SH-SY5Y (cell line): ENCODE data around the gene SCYGR8.

Experiments used
- GATA2 ChIP-seq: IDR thresholded peaks from 2 replicates; pipeline ENCODE4 v1.6.1; 2011; ENCODE audit warnings: mild to moderate bottlenecking, low read depth, low read length
- GATA3 ChIP-seq: IDR thresholded peaks from 2 replicates; pipeline ENCODE4 v1.6.1; 2011; ENCODE audit warnings: low read depth, mild to moderate bottlenecking, low read length, moderate library complexity

Gene SCYGR8

GRCh38 chr2:227728035-227728434, 17.7 kb upstream of the SCYGR8 start, which contains the start of gene SCYGR7:
Gene SCYGR7, plus strand, starts transcription at chr2:227728335. Its CDS starts 0 bp downstream, at chr2:227728335.
- no peak for TF ChIP-seq GATA3
- TF ChIP-seq GATA2, result no peak

- no peak for TF ChIP-seq GATA2
Observed at GRCh38 chr2:227739351-227739750, 6.3 kb upstream of the SCYGR8 start.

- TF ChIP-seq GATA2 (no peak), GATA3 (no peak)
Observed at GRCh38 chr2:227748079-227748478, 2.4 kb downstream of the SCYGR8 start.

- TF ChIP-seq GATA2 (no peak), GATA3 (no peak)
Observed at GRCh38 chr2:227759411-227760118, 13.9 kb downstream of the SCYGR8 start.

- TF ChIP-seq GATA3, result no peak
- TF ChIP-seq GATA2, result no peak
Observed at GRCh38 chr2:227761740-227762476, 16.2 kb downstream of the SCYGR8 start.

- TF ChIP-seq GATA3 (no peak), GATA2 (no peak)
Observed at GRCh38 chr2:227765788-227766372, 20.2 kb downstream of the SCYGR8 start.

- TF ChIP-seq GATA2, result no peak
- no peak for TF ChIP-seq GATA3
Observed at GRCh38 chr2:227766373-227766883, 20.7 kb downstream of the SCYGR8 start.

- no peak for TF ChIP-seq GATA3
- no peak for TF ChIP-seq GATA2
Observed at GRCh38 chr2:227767830-227768229, 22.1 kb downstream of the SCYGR8 start.

- TF ChIP-seq GATA2 (no peak), GATA3 (no peak)
Observed at GRCh38 chr2:227772197-227772661, 26.5 kb downstream of the SCYGR8 start.

GRCh38 chr2:227772932-227773331, 27.2 kb downstream of the SCYGR8 start:
- TF ChIP-seq GATA2 (no peak), GATA3 (no peak)

GRCh38 chr2:227774011-227774624, 28.4 kb downstream of the SCYGR8 start:
- TF ChIP-seq GATA3 (no peak), GATA2 (no peak)

GRCh38 chr2:227774895-227775842, 29.5 kb downstream of the SCYGR8 start:
- TF ChIP-seq GATA3 (no peak), GATA2 (no peak)

GRCh38 chr2:227780981-227781615, 35.4 kb downstream of the SCYGR8 start:
- TF ChIP-seq GATA2, result no peak
- TF ChIP-seq GATA3, result no peak

- TF ChIP-seq GATA3 (no peak), GATA2 (no peak)
Observed at GRCh38 chr2:227781841-227782240, 36.1 kb downstream of the SCYGR8 start.

GRCh38 chr2:227782804-227783203, 37.1 kb downstream of the SCYGR8 start:
- TF ChIP-seq GATA3 (no peak), GATA2 (no peak)
